GM20000 (cell line): Measurements from ENCODE around the gene ANKRD2.

Experiments used
- DNase-seq: peaks from one replicate; pipeline ENCODE4 v3.0.0; 2012; ENCODE audit warnings: low spot score
- TF ChIP-seq, protein P1 (sequence below): IDR thresholded peaks from 2 replicates; pipeline ENCODE4 v1.5.1; 2012; ENCODE audit warnings: mild to moderate bottlenecking, control low read depth; ENCODE audit errors: extremely low read depth, missing control alignments

The ANKRD2 gene

DNA sequence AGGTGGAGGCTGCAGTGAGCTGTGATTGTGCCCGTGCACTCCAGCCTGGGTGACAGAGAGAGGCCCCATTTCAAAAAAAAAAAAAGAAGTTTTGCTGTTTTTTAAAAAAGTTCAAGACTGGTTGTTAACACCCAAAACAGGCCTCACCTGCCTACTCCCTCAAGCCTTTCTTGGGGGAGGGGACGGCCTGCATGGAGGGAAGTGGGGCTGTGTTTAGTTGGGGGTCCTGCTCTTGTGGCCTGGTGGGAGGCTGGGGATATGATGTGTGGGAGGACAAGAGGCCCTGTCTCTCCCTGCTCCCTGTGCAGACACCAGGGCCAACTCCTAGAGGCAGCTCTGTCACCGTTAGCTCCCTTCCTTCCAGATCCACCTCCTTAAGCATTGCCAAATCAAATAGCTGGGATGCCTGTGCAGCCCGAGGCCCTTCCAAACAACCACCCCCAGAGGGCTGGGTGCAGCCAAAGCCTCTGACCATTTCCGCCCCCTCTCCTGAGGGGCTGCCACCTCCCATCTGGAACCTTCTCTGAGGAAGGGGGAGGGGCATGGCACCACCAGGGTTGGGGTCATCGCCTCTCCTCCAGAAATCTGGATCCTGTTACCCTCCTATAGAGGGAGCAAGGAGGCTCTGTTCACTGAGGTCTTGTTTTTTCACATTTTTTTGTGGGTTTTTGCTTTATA, 32.9 kb upstream of the ANKRD2 start:
- DNase-seq, result no peak

DNA sequence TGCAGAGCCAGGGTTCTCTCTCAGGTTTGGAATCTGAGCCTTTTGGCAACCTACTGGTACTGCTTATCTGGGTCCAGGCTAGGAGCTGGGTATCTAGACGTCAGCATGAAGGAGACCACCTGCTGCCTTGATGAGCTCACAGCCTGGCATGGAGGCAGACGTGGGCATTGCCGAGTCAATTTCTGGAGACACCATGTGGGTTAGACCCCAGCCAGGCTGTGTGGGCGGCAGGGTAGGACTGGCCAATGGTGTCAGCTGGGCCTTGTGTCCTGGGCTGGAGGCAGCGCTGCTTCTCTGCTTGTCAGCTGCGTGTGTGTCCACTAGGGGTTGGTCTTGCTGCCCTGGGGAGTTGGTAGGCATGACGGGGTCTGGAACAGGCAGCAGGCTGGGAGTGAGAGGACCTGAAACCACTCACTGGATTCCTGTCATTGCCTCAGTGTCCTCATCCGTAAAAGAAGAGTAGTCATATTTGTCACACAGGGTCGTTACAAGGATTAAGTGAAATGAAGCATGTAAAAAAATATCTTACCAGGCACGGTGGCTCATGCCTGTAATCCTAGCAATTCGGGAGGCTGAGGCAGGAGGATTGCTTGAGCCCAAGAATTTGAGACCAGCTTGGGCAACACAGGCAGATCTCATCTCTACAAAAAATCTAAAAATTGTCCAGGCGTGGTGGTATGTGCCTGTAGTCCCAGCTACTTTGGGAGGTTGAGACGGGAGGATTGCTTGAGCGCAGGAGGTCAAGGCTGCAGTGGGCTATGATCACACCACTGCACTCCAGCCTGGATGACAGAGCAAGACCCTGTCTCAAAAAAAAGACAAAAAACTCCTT, 31.7 kb upstream of the ANKRD2 start:
- TF ChIP-seq, protein P1, sequence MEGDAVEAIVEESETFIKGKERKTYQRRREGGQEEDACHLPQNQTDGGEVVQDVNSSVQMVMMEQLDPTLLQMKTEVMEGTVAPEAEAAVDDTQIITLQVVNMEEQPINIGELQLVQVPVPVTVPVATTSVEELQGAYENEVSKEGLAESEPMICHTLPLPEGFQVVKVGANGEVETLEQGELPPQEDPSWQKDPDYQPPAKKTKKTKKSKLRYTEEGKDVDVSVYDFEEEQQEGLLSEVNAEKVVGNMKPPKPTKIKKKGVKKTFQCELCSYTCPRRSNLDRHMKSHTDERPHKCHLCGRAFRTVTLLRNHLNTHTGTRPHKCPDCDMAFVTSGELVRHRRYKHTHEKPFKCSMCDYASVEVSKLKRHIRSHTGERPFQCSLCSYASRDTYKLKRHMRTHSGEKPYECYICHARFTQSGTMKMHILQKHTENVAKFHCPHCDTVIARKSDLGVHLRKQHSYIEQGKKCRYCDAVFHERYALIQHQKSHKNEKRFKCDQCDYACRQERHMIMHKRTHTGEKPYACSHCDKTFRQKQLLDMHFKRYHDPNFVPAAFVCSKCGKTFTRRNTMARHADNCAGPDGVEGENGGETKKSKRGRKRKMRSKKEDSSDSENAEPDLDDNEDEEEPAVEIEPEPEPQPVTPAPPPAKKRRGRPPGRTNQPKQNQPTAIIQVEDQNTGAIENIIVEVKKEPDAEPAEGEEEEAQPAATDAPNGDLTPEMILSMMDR, result no peak
- no peak for DNase-seq

More for the DNA sequence above, 32.9 kb upstream of the ANKRD2 start:
- TF ChIP-seq, protein P1, result no peak

DNA sequence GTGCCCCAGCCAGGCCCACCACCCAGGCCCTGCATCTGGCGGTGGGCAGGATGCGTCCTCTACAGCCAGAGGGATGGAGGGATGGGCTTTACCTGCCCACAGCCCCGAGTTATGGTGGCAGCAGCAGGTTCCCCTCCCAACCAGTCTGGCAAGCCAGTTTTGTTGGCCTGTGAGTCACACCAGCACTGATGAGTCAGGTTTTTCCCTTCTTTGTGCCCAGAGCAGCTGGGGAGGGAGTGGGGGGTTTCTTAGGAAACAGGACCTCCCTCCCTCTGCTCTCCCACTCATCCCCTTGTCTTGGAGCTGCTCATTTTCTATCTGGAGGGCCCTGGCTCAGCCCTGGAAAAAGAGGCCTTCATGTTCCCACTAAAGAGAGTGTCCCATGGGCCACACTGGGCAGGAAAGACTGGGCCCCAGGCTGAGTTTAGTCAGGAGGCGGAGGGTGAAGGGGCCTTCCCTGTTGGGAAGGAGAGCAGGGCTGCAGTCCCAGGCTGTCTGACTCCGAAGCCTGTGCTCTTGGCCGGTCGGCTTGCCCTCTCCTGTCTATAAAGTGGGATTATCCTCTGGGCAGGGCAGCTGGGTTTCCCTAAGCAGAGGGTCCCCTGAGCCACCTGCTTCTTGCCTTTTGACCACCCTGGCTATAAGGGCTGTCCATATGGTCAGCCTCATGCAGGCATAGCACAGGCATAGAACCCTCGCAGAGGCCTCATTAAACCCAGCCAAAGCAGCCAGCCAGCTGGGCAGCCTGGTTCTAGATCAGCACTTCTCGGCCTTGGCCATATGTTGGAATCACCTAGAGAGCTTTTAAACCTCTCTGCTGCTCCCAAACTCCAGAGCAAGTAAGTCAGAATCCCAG, 30.2 kb upstream of the ANKRD2 start:
- TF ChIP-seq, protein P1, result no peak
- DNase-seq, result no peak

DNA sequence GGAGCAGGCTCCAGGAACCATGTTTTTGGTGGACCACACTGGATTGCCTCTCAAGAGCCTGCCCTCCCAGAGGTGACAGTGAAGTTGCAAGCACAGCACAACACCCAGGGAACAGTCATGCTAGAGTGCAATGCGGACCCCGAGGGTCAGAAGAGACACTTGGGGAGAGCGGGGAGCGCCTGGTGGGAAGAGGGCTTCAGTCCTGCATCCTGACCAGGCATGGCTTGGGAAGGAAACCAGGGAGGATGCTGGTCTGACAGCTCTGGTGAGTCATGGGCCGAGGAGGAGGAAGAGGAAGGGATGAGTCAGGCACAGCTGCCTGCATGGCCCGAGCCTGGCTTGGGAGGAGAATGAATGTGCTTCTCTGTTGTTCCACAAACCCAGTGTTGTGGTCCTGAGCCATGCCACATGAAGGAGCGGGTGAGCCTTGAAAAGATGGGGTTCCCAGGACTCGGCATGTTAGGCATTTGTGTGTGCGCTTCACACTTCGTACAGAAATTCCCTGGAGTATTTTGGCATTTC, 29.5 kb upstream of the ANKRD2 start:
- DNase-seq, result no peak
- TF ChIP-seq, protein P1, result no peak

DNA sequence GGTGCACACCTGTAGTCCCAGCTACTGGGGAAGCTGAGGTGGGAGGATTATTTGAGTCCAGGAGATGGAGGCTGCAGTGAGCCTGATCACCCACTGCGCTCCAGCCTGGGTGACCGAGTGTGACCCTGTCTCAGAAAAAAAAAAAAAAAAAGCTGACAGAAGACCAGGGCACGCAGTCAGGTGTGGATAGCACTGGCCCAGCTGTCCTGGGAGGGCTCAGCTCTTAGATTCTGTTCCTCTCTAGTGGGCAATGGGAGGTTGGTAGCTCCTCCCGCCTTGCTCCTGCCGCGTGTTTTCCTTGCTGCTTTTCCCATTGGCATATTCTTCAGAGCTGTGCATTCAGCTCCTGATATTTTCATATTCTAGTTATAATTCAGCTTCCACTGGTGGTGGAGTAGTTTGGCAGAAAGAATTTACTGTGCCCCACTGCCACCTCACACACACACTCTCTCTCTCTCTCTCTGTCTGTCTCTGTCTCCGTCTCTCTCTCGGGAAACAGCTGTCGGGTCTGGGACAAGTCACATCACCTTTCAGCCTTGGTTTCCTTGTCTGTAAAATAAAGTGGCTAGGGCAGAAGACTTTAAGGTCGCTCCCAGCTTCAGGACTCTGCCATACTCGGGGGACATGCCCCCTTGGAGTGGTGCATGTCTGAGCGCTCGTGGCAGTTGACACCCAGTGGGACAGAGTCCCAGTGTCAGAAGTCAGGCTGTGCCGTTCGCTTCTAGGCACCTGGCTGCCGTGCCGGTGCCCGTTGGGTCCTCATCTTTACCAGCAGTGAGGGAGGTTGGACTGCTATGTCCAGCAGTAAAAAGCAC, 25.9 kb upstream of the ANKRD2 start:
- TF ChIP-seq, protein P1, result no peak

DNA sequence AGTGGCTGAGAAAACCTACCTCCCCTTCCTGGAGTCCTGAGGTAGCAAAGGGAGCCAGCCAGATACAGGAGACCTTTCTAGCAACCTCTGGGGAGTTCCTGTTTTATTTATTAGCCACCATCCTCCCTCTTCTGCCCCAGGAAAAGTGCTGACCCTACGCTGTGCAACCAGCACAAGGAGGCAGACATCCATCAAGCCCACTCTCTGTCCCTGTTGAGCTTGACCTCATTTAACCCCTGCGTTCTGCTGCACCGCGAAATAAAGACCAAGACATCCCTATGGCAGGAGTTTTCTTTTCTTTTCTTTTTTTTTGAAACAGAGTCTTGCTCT, 25.3 kb upstream of the ANKRD2 start:
- no peak for DNase-seq
- TF ChIP-seq, protein P1, result no peak

More for the DNA sequence above, 25.9 kb upstream of the ANKRD2 start:
- DNase-seq, result no peak
